Measurements from ENCODE around the gene TRMT2A.

The TRMT2A gene

DNA sequence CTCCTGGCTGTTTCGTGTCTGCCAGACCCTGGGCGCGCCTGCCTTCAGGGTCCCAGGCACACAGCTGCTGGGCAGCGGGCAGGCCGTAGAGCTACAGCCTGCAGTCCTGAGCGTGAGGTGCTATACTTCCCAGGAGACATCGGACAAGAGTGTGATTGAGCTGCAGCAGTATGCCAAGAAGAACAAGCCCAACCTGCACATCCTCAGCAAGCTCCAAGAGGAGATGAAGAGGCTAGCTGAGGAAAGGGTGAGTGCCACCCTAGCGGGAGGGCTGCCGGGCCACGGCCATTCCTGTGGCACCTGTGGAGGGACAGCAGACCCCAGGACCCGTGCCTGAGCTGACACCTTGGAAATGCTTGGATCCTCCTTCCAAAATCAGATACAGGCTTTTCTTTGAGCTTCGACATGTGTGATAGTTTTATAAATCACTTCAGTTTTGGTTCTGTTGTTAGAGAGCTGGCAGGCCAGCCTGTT lies 8.2 kb downstream of the TRMT2A start:
- TF ChIP-seq, protein P1, sequence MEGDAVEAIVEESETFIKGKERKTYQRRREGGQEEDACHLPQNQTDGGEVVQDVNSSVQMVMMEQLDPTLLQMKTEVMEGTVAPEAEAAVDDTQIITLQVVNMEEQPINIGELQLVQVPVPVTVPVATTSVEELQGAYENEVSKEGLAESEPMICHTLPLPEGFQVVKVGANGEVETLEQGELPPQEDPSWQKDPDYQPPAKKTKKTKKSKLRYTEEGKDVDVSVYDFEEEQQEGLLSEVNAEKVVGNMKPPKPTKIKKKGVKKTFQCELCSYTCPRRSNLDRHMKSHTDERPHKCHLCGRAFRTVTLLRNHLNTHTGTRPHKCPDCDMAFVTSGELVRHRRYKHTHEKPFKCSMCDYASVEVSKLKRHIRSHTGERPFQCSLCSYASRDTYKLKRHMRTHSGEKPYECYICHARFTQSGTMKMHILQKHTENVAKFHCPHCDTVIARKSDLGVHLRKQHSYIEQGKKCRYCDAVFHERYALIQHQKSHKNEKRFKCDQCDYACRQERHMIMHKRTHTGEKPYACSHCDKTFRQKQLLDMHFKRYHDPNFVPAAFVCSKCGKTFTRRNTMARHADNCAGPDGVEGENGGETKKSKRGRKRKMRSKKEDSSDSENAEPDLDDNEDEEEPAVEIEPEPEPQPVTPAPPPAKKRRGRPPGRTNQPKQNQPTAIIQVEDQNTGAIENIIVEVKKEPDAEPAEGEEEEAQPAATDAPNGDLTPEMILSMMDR (conservative IDR thresholded peaks at IDR 0.05; ENCODE audit: low read depth) = no peak
- no peak for DNase-seq (ENCODE audit: low spot score)
- ChIA-PET POLR2A (ENCODE audit: low non-redundant PET) (no interaction called here), CTCF (no interaction called here)
- peak overlapping the region; percentile 87 for H3K27ac ChIP-seq

DNA sequence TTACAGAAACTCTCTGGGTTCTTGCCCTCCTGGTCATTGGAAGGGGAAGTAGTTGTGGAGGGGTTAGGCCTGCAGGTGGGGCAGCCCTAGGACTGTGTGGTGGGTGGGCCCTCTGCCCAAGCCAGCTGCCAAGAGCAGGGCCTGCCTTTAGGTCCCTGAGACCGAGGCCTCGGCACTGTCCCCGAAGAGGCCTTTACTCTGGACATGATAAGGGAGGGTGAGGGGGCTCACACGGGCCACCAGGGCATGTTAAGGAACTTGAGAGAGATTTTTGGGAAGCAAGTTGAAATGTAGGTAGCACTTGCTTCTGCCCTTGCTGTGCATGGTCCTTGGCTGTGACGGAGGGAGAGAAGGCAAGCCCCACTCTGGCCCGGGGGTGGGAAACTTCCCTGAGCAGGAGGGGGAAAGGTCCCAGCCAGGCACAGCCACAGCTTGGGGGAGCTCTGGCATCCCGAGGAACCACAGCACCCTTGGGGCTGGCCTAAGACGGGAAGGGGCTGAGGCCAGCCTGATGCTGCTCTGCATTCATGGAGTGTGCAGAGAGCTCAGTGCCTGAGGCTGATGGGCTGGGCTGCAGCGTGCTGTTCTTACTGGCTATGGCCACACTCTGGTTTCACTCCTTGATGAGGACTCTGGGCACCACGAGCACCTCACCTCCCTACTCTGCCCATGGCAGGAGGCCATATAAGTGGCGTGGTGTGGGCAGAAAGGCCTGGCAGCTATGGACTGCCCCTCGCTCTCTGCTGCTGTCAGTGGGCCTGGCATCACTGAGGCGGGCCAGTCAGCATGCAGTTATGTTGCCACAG lies 8.9 kb downstream of the TRMT2A start:
- POLR2A ChIA-PET (ENCODE audit: low non-redundant PET) = no interaction called here
- TF ChIP-seq, protein P1 (conservative IDR thresholded peaks at IDR 0.05; ENCODE audit: low read depth) = no peak
- DNase-seq (ENCODE audit: low spot score) = no peak
- CTCF ChIA-PET = no interaction called here
- H3K27ac ChIP-seq = peak overlapping the region; percentile 87

DNA sequence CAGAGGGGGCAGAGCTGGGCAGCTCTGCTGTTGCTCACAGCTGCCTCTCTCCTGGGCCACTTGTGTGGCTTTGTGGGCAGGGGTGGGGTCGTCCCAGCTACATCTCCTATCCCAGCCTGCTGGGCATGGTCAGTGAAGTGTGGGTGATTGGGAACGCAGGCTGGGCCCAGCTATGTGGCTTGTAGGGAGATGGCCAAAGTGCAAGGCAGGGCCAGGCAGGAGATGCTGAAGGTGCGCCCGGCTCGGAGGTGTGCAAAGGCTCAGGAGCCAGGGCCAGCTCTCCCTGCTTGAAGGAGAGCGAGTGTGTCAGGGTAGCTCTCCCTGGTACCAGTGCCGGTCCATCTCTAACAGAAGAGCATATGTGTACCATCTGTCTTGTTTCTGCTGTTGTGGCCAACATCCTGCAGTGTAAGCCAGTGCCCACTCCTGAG lies 9.5 kb downstream of the TRMT2A start:
- H3K27ac ChIP-seq = peak overlapping the region; percentile 87
- POLR2A ChIA-PET (ENCODE audit: low non-redundant PET) = interaction anchor here (0.5 kb wide), 1 partner anchor 149 kb away, joined by 3 read pairs; no protein-coding TSS in a partner anchor
- TF ChIP-seq, protein P1 (conservative IDR thresholded peaks at IDR 0.05; ENCODE audit: low read depth) = no peak
- no peak for DNase-seq (ENCODE audit: low spot score)
- CTCF ChIA-PET = no interaction called here

DNA sequence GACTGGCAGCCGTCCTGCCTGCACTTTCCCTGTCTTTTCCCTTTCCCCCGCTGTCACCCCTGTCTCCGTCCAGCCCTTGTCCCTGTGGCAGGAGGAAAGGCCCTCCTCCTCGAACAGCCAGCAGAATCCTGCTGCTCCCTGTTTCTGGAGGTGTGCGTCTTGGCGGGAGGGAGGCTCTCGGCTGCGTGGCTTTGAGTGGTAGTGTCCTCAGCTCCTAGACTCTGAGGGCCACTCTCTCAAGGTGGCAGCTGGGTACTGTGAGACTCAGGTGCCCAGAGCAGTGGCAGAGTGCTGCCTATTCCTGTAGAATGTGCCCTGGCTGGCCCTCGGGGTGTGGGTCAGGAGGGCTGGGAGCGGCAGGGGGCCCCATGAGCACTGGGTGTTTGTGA lies 10.2 kb downstream of the TRMT2A start:
- ChIA-PET CTCF (no interaction called here), POLR2A (ENCODE audit: low non-redundant PET) (interaction anchor here (0.5 kb wide), 1 partner anchor 148 kb away, joined by 3 read pairs; no protein-coding TSS in a partner anchor)
- TF ChIP-seq, protein P1 (conservative IDR thresholded peaks at IDR 0.05; ENCODE audit: low read depth) = no peak
- H3K27ac ChIP-seq = peak overlapping the region; percentile 87
- no peak for DNase-seq (ENCODE audit: low spot score)

DNA sequence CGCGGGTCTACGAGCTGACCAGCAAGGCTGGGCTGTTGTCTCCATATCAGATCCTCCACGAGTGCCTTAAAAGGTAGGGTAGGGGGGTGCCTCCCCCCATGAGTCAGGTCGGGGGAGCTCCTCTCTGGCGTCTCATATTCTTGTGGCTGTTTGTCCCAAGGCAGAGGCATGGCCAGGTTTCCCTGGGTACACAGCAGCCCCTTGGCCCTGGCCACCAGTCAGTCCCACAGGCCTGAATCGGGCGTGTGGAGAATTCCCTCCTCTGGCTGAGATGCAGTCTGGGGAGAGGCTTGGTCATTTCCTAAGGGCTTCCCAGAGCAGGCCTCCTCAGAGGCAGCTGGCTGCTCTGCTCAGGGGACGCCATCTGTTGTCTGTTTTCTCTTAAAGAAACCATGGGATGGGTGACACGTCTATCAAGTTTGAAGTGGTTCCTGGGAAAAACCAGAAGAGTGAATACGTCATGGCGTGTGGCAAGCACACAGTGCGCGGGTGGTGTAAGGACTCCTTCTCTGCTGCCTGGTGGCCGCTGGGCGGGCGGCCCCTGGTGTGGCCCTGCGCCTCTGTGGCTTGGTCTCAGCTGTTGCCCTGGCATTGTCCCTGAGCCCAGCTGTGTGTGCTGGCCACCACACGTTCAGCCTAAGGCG lies 10.7 kb downstream of the TRMT2A start:
- TF ChIP-seq, protein P1 (conservative IDR thresholded peaks at IDR 0.05; ENCODE audit: low read depth) = no peak
- DNase-seq (ENCODE audit: low spot score) = no peak
- POLR2A ChIA-PET (ENCODE audit: low non-redundant PET) = no interaction called here
- CTCF ChIA-PET = interaction anchor here (0.6 kb wide), 1 partner anchor 149 kb away, joined by 3 read pairs; no protein-coding TSS in a partner anchor
- peak overlapping the region; percentile 87 for H3K27ac ChIP-seq

DNA sequence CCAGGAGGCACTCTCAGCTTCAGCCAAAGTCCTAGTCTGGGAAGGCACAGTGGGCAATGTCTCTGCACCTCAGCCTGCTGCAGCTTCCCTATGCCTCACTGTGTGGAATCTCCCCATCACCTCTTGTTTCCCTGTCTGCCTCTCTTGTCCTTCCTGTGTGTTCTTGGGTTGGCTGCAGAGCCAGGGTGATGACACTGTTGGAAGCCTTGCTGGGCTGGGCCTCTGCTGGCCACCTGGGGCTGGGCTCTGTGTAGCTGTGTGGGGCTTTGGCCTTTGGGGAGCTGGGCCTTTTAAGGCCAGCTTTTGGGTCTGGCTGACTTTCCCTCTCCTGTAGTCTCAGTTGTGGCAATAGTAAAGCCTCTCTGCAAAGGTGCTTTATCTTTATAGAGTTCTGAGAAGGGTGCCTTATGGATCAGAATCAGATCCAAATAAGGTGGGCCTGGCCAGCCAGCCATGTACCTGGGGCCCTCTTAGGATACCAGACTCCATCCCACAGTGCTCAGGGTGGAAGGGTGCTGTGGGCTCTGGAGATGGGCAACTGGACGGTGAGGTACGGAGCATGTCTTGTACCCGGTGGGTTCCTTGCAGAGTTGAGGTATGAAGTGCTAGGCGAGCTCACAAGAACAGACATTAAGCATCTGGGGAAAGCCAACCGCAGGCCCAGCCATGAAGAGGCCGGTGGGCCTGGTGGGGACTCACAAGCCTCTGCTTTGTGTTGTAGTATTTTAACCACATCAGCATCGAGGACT lies 11.4 kb downstream of the TRMT2A start:
- TF ChIP-seq, protein P1 (conservative IDR thresholded peaks at IDR 0.05; ENCODE audit: low read depth) = no peak
- ChIA-PET POLR2A (ENCODE audit: low non-redundant PET) (no interaction called here), CTCF (interaction anchor here (0.6 kb wide), 2 partner anchors 149 to 404 kb away, joined by 3 to 4 read pairs; no protein-coding TSS in a partner anchor)
- no peak for DNase-seq (ENCODE audit: low spot score)
- H3K27ac ChIP-seq = peak overlapping the region; percentile 87

Data from RWPE1 (cell line).